Putamen (tissue), 1 donor: ENCODE data around the gene GOLGA3.

Experiments
- DNase-seq: peaks from one replicate; pipeline ENCODE4 v3.0.0-alpha.2; 2016; ENCODE audit warnings: low spot score

Gene GOLGA3

DNA sequence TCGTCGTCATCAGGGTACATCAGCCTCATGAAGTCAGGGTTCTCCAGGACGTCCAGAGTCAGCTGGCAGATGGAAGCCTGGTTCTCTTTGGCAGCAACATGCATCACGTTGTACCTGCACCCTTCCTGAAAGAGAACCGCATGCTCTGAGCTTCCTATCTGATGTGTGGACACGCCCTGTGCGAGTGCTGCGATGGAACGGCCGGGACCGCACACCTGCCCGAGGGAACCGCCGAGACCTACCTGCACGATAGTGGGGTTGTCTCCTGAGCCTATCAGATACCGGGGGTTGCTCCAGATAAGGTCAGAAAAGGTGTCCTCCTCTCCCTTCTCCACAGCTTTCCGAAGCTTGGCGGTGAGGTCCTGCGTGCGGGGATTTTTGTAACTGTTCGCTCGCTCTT is 80.8 kb downstream of the GOLGA3 start:
- no peak for DNase-seq

DNA sequence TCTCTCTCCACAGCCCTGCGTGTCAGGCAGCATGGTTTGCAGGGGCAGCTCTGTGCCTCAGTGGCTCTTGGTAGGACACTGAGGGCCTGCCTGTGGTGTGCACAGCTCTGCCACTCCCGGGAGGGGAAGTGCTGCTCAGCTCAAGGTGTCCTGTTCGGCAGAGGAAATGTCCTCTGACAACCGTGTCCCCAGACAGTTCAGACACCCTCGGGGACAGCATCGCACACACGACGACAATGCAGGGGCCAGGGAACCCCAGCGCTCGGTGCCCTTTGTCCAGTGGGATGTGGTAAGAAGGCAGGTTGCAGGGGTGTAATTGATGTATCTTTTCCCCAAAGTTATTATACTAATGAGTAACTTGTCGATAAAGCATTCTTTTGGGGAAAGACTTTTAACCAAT is 81.3 kb downstream of the GOLGA3 start:
- no peak for DNase-seq

DNA sequence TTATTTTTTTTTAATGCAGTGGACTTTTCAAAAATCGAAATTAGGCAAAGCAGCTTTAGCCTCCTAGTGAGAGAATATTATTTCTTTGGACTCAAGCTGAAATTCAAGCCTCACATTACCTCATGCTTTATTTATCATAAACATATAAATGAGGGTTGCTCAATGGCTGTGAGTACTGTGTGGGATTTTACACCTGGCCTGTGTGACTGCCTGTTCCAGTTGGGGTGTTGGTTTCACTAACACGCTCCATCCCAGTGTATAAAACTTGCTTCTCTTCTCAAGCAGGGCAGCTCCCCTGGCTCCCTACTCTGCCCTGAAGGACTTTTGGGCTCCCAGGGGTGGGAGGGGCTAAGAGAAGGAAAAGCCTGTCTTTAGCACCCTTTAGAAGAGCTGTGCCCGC is 82.1 kb downstream of the GOLGA3 start:
- DNase-seq, result no peak

DNA sequence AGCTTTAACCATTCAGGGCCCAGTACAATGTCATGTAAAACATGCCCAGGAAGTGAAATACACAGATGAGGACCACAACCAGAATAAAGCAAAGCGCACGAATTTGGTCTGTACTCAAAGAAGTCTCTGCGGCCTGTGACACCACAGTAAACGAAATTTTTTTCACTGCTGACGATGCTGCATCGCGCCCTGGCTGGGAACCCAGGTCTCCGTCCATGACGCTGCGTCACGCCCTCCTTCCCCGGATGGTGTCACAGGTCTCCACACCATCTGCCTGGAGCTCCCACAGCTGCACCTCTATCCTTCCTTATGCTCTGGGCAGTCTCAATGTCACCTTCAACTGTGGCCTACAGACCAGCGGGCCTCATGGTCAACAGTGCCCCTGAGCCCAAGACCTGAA is 84.8 kb downstream of the GOLGA3 start:
- no peak for DNase-seq

DNA sequence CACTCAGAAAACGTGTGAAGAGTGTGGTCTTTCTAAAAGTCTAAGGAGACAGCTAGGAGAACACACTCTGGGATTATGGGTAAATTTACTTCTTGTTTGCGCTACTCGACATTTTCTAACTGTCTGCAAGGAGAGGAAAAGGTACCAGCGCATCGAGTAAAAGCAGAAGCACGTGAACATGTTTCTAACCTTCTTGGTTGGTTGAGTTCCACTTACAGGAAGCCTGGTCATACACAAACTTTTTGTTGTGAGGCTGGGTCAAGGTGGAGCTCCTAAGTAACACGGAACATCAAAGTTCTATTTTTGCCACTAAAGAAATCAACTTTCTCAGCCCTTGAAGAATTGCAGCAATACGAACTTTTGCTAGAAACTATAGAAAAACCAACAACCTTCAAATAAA is 87.0 kb downstream of the GOLGA3 start:
- DNase-seq, result no peak

DNA sequence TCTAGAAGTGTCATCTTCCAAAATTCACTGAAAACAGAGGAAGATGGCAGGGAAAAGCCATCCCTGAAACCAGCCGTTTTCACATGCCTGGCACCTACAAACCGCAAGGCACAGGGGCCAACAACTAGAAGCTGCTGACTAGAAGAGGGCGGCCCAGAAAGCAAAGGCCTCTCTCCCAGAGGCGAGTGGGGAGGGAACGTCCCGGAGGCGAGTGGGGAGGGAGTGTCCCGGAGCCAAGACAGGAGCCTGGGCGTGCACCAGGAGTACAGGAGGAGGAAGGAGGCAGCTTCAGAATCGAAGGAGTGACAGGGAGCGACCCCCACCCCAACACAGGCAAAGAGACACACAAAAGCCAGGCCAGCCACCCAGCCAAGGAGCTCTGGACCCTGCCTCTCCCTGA is 88.0 kb downstream of the GOLGA3 start:
- DNase-seq, result no peak

DNA sequence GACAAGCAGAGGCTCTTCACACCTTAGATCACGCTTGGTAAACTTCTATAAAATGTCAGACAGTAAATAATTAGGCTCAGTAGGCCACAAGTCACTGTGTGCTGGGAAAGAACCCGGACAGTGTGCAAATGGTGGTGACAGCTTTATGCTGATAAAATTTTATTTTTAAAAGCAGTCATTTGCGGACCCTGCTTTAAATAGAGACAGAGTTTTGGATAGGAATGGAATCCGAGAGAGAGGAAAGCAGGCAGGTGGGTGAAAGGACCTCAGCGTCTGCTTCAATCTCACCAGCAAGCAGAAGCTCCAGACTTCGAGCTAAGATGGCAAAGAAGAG is 88.4 kb downstream of the GOLGA3 start:
- no peak for DNase-seq

DNA sequence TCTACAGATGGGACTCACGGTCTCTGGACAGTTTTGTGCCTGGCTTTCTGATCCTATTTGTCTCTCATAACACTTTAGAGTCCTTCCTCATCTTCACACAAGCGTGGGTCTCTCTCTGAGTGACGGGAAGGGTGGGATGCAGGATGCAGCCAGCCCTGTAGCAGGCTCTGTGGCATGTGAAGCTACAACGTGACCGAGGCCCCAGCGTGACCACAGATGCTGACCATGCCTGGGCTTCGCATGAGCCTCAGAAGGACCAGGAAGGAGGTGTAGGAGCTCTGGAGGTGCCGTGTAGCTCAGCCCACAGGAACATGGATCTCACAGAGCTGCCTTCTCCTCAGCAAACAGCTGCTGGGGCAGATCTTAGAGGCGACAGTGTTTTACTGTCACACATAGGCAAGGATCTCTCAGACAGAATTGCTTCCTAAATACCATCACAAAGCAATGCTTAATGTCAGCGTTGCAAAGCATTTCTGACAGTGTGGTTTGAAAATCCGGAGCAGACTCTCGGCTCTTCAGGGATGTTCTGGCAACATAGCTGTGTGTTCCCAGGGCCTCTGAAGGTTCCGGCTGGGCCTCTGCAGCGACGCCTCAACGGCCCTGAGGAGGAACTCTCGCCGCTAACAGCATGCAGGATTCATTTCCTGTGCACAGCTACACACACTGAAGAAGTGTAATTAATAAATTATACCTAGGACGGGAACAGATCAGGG is 88.9 kb downstream of the GOLGA3 start:
- DNase-seq, result no peak

DNA sequence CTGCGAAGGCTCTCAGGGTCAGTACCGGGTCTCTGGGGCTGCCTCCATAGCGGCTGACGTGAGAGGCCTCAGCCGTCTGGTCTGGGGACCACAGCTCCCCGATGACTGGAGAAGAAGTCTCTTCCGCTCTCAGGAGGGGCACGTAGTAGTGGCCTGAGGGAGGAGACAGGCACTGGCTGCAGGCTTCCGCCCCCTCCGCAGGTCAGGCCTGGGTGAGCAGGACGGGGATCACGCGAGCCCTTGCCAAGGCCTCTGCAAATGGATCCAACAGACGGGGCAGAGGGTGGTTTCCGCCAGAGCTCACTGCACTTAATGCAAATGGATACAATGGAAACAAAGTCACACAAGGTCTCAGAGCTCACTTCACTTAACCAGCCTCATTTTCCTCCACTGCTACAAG is 91.8 kb downstream of the GOLGA3 start:
- no peak for DNase-seq

DNA sequence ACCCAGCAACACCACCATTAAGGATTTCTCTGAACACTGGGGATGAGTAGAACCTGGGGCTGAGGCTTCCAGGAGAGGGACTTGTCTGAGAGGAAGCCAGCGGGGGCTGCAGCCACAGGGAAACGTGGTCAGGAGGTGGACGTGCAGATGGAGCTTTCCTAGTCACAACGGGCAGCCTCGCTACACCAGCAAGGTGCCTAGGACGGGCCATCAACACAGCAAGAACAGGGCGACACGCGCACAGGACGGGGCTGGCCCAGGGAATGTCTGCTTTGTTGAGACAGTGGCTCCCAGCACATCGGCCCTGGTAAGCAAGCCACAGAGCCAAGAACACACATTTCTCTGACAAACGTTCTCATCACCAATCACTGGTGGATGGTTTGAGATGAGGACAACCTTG is 92.3 kb downstream of the GOLGA3 start:
- no peak for DNase-seq

DNA sequence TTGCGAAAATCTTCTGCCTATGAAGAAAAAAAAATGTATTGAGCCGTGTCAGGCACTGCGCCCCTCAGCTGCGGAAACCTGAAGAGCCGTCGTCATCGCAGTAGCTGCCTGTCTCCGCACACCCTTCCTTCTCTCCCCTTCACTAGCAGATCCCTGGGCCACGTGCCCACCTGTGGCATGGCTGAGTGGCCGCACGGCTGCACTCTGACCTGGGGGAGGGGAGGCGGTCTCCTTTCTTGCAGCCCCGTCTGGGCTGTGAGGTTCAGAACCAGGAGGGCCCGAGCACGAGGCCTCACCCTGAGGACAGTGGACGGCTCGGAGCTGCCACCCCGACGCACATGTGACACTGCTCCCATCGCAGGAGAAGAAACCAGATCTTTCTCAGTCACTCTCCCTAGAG is 93.2 kb downstream of the GOLGA3 start:
- DNase-seq, result no peak

DNA sequence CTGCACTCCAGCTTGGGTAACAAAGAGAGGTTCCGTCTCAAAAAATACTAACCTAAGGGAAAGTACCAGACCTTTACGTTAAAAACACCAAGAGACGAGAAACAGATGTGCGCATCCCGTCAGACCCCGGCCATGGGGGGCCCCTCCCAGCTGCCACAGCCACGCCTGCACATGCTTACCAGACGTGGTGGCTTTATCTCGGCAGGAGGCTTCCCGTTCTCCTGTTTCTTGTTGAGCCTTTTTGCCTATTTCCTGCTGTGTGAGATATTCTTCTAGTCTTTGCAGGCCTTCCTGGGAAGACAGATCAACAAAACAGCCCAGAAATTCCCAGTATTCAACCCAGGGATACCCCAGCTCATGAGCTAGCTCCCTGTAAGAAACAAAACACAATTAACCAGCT is 94.5 kb downstream of the GOLGA3 start:
- no peak for DNase-seq

DNA sequence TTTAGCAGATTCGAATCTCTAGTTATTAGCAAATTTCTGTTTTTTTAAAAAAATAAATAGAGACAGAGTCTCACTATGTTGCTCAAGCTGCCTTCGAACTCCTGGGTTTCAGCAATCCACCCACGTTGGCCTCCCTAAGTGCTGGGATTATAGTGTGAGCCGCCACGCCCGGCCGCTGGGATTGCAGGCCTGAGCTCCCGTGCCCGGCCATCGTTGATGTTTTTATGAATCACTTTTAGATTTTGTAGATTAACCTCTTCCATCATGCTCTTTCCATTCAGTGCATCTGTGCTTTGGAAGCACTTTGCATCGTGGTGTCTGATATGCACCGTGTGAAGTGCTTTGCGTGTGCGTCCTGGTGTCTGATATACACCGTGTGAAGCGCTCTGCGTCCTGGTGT is 97.1 kb downstream of the GOLGA3 start:
- no peak for DNase-seq

DNA sequence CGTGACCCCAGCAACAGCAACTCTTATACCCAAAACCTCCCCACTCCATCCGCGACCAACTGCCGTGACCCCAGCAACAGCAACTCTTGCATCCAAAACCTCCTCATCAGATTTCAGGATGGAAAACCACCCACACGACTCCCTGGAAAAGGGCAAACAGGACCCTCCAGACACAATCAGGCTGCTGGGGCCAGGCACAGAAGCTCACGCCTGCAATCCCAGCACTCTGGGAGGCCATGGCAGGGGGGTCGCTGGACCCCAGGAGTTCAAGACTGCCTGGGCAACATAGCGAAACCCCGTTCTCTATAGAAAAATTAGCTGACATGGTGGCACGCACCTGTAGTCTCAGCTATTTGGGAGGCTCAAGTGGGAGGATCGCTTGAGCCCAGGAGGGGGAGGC is 98.3 kb downstream of the GOLGA3 start:
- no peak for DNase-seq

DNA sequence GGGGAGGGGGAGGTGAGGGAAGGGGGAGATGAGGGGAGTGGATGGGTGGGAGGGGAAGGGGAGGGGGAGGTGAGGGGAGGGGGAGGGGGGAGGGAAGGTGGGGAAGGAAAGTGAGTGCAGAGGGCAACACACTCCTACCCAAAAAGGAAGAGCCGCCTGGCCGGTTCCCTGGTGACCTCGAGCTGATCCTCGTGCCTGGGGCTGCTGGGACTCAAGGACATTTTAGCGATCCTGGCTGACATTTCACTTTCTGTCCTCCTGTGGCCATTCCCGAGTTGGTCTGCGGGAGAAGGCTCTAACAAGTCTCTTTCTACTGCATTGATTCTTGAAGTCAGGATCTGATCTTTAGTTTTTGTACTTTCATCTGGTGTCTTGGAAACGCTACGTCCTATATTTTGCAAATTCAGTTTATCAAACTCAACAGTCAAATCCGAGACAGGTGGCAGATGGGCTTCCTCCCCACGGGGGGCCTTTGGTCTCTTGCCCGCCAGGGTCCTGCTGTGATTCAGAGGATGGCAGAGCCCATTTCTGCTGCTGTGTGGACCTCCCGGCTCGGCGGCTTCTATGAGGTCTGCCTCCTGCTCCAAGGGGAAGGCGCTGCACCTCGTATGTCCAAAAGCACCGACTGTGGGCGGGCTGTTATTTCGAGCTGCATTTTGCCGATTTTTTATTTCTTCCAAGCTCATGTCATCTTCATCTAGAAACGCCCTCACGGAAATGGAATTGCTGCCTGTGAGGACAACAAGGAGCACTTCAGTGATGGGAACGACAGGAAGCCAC is 98.9 kb downstream of the GOLGA3 start:
- no peak for DNase-seq

DNA sequence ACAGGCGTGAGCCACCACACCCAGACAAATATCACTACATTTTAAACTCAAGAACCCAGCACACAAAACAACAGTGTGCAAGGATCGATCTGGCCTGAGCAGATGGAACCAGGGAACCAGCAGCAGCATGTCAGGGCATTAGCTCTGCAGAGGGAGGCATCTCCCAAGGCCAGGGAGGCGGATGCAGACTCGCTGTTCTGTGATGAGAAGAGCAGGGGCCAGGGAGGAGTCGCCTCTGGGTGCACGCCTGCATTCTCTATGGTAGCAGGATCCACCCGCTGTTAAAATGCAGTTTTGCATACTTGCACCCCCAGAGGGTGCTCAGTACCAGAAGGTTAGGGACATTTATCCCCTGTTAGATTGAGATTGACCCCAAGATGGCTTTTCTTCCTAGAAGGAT is 100.2 kb downstream of the GOLGA3 start:
- no peak for DNase-seq

DNA sequence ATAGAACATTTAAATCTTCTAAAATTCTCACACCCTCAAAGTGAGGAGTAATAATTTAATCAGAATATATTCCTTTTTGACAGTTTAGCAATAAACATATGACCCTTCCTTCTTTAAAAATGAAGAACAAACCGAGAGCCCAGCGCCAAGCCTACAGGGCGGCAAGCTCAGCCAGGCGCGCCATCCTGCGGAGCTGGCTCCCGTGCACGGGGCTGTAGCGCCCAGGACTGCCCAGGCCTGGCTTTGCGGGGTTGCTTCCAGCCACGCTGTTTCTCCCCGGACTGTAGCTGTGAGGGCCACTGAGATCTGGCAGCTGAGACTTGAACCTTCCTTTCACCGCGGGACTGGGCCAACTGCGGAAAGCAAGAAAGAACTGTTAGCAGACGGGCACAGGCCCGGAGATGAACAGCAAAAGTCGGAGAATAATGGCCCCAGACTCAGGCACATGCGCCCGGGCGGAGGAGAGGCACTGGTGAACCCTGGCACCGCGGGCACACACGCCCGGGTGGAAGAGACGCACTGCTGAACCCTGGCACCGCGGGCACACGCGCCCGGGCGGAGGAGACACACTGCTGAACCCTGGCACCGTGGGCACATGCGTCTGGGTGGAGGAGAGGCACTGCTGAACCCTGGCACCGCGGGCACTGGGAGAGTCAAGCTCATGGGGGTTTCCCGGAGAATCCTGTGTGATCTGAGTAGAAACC is 101.4 kb downstream of the GOLGA3 start:
- no peak for DNase-seq

DNA sequence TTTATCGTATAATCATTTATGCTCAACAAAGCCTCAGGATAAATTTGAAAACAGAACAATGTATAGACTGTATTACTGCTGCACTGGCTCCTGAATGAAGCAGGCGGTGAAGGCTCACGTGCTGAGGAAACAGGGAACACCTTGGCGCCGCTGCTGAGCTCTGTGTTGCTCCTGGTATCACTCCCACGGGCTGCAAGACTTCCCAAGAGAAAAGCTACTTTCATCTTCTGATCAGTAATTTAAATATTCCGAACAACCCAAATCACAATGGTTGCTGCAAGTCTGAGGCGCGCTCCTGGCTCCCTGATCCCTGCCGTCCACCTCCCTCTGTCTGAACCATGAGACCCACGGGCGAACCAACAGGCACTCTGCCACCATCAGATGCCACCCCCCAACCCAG is 102.3 kb downstream of the GOLGA3 start:
- peak; percentile 37 for DNase-seq

DNA sequence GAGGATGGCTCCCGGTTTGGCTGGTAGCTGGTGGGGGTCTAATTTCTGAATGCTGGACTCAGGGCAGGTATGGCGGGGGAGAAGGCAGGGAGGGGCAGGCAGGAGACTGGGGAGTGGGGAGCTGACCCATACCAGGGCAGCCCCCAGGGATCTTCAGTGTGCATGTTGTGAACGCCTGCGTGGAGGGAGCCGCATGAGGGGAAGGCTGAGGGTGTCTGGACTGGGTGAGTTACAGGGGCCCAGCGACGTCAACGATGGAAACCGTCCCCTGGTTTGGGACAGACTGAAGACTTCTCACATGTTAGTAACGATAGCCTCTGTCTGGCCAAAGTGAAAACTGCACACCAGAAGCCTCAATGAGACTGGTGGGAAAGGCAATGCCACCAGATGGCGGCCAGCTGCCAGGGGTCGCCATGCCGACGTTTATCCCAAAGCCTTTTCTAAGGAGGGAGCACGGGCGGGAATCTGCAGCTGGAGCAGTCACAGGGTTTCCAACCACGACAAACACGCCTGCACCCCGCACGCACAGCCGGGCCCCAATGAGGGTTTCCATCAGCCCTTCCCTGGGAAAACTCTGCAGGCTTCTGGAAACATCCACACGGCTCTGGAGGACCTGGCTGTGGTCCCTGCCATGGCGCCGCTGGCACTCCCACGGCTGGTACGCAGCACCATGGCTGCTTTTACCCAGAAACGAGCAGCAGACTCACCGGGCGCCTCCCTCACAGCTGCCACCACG is 104.0 kb downstream of the GOLGA3 start:
- DNase-seq, result no peak

DNA sequence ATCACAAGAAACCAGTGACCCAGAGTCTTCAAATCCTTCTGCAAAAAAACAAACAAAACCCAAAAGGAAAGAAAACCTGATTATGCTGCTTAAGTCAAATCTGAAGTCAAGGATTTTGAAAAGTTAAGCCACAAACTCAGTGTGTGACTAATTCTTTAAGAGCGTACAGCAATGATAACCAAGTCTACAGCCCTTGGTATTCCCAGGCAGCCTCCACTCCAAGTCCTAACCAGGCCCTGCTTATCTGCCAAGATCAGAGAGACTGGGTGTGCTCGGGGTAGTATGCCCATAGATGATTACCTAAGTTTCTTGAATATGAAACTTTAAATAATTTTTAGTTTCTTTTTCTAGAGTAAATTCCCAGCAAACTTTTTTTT is 104.9 kb downstream of the GOLGA3 start:
- DNase-seq, result no peak

DNA sequence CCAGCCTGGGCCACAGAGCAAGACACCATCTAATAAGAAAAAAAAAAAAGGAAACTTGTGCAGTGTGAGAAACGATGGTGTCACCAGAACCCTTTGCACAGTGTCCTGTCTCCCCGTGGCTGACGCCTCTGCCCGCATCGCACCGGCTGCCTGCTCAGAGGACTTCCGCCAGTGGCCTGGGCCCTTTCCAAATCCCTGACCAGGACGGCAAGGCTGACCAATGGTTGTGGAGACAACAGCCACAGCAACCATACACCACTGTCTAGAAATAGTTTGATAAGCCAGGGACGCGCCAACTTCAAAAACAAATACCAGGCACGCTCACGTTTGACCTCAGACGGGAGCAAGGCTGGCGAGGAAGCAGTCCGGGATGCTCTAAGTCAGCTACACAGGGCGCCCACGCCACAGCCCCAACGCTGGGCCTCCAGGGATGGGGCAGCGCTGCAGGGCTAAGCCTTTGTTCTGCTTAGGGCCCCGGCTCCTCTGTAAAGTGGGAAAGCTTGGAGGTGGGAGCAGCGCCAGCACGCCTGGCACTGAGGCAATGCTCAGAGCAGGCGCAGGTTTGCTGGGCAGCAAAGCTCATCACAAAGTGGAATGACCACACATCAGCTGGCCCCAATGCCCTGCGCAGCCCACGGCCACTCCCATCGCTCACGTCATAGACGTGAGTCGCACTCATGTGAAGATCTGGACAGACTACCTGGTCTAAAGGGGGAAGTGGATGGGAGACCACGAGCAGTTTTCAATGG is 105.5 kb downstream of the GOLGA3 start:
- DNase-seq, result no peak
